Gastrocnemius medialis (tissue), 4 donors: ENCODE results near the gene PACS2. TPM values are rescaled to one million over a fixed set of nuclear protein-coding genes. Genes with fewer than 3 reads are reported as not detected.

Experiments used
- ATAC-seq, 2 donors: fragments of 150-250 bp; one replicate each; pipeline ENCODE4 v1.9.1; 2016
- DNase-seq, 2 donors: peaks; one replicate each; pipeline ENCODE4 v3.0.0-alpha.2; 2019
- H3K27ac ChIP-seq, 4 donors: fragments of 200-600 bp; sonication (generic); 1 replicate in 1 of 4; 2 replicates in 3 of 4; pipeline ENCODE4 v1.5.1; 2016 to 2018; ENCODE audit warnings: mild to moderate bottlenecking in 2 of 4, moderate library complexity in 1 of 4
- H3K27me3 ChIP-seq, 3 donors: fragments of 200-600 bp; sonication (generic) in 2 of 3; 1 replicate in 1 of 3; 2 replicates in 2 of 3; pipeline versions ENCODE4 v1.5.1 to v1.6.0; 2016 to 2019; ENCODE audit warnings: mild to moderate bottlenecking in 1 of 3, moderate library complexity in 1 of 3
- H3K36me3 ChIP-seq, 2 donors: fragments of 200-600 bp; sonication (generic) in 1 of 2; one replicate each; pipeline ENCODE4 v1.5.1; 2017 to 2018
- H3K4me1 ChIP-seq, 2 donors: fragments of 200-600 bp; sonication (generic) in 1 of 2; one replicate each; pipeline ENCODE4 v1.5.1; 2016 to 2017; ENCODE audit warnings: mild to moderate bottlenecking in 2 of 2
- H3K4me3 ChIP-seq, 4 donors: fragments of 200-600 bp; sonication (generic) in 3 of 4; 1 replicate in 1 of 4; 2 replicates in 3 of 4; pipeline ENCODE4 v1.5.1; 2016 to 2019; ENCODE audit warnings: mild to moderate bottlenecking in 2 of 4
- H3K9me3 ChIP-seq, 3 donors: fragments of 200-600 bp; sonication (generic) in 2 of 3; 1 replicate in 1 of 3; 2 replicates in 2 of 3; pipeline ENCODE4 v1.5.1; 2016 to 2019
- CTCF ChIP-seq, 5 experiments: fragments of 450-650 bp in 3 of 5; fragments of 200-600 bp in 2 of 5; sonication (generic) in 2 of 5; IDR thresholded peaks in 4 of 5; conservative IDR thresholded peaks in 1 of 5; 1 replicate in 4 of 5; 2 replicates in 1 of 5; pipeline ENCODE4 v1.5.1; 2016 to 2019; ENCODE audit warnings: antibody characterized with exemption in 5 of 5, mild to moderate bottlenecking in 3 of 5, moderate library complexity in 3 of 5
- POLR2A ChIP-seq, 2 donors: fragments of 450-650 bp; IDR thresholded peaks; one replicate each; pipeline ENCODE4 v1.6.1; 2017; ENCODE audit warnings: antibody characterized with exemption in 2 of 2, mild to moderate bottlenecking in 2 of 2, moderate library complexity in 2 of 2
- in situ Hi-C, 4 donors: fragments of 200-750 bp; cut with MboI; loops; one replicate each; pipeline versions ENCODE4 v1.15.0 to v1.8.0; 2017; ENCODE audit warnings: low sequenced_read_pairs in 4 of 4
- intact Hi-C: fragments of 100-400 bp; cut with DNase I; formaldehyde crosslinking; loops from one replicate; pipeline ENCODE4 v1.15.1; 2023; ENCODE audit warnings: low total_unique reads
- total RNA-seq, 4 donors: library from RNA; depleted of rRNA; stranded (reverse); fragments of >200 nt; gene quantifications; one replicate each; pipeline versions ENCODE4 v1.1.0 to v1.2.3, GENCODE V29; 2016

The PACS2 gene
- total RNA-seq, 4 donors from 2014 or later = 81.0 to 115 (median 93.1) TPM

GRCh38 chr14:105439179-105439578 is 124.6 kb downstream of the PACS2 start:
- no peak overlapping the region for H3K4me3 ChIP-seq
- H3K27ac ChIP-seq = no peak overlapping the region
- ATAC-seq (no peak), DNase-seq (no peak)
- H3K4me1 ChIP-seq = no peaks in the 10 kb centered on the region
- TF ChIP-seq CTCF (IDR thresholded peaks at IDR 0.05 in 4 of 5, conservative IDR thresholded peaks at IDR 0.05 in 1 of 5) (no peak), POLR2A (IDR thresholded peaks at IDR 0.05) (no peak)
- intact Hi-C loops (no loop called here), in situ Hi-C loops (no loop called here)
- H3K9me3 ChIP-seq = no peaks in the 10 kb centered on the region
- no peaks in the 10 kb centered on the region for H3K27me3 ChIP-seq
- H3K36me3 ChIP-seq = no peaks in the 10 kb centered on the region

- no peak overlapping the region for H3K27ac ChIP-seq
- TF ChIP-seq POLR2A (IDR thresholded peaks at IDR 0.05) (no peak), CTCF (IDR thresholded peaks at IDR 0.05 in 4 of 5, conservative IDR thresholded peaks at IDR 0.05 in 1 of 5) (no peak)
- in situ Hi-C loops = no loop called here
- H3K4me3 ChIP-seq = no peak overlapping the region
- DNase-seq = no peak
- no peaks in the 10 kb centered on the region for H3K9me3 ChIP-seq
- H3K4me1 ChIP-seq = no peaks in the 10 kb centered on the region
- no peaks in the 10 kb centered on the region for H3K27me3 ChIP-seq
- intact Hi-C loops = no loop called here
- ATAC-seq = no peak
- H3K36me3 ChIP-seq = no peaks in the 10 kb centered on the region
Observed at GRCh38 chr14:105439710-105440553, 125.4 kb downstream of the PACS2 start.

- DNase-seq (no peak), ATAC-seq (no peak)
- in situ Hi-C loops = no loop called here
Observed at GRCh38 chr14:105440554-105440900, 126.0 kb downstream of the PACS2 start.

GRCh38 chr14:105440992-105441391 is 126.4 kb downstream of the PACS2 start:
- H3K36me3 ChIP-seq = no peaks in the 10 kb centered on the region
- H3K4me1 ChIP-seq = no peaks in the 10 kb centered on the region
- no peak overlapping the region for H3K27ac ChIP-seq
- in situ Hi-C loops (no loop called here), intact Hi-C loops (no loop called here)
- TF ChIP-seq CTCF (IDR thresholded peaks at IDR 0.05 in 4 of 5, conservative IDR thresholded peaks at IDR 0.05 in 1 of 5) (no peak), POLR2A (IDR thresholded peaks at IDR 0.05) (no peak)
- no peaks in the 10 kb centered on the region for H3K27me3 ChIP-seq
- DNase-seq (no peak), ATAC-seq (no peak)
- no peak overlapping the region for H3K4me3 ChIP-seq
- H3K9me3 ChIP-seq = no peaks in the 10 kb centered on the region

More at GRCh38 chr14:105440554-105440900, 126.0 kb downstream of the PACS2 start:
- Histone ChIP-seq H3K9me3 (no peaks in the 10 kb centered on the region), H3K36me3 (no peaks in the 10 kb centered on the region), H3K4me1 (no peaks in the 10 kb centered on the region), H3K27me3 (no peaks in the 10 kb centered on the region), H3K4me3 (no peak overlapping the region), H3K27ac (no peak overlapping the region)
- no peak for TF ChIP-seq POLR2A (IDR thresholded peaks at IDR 0.05)
- TF ChIP-seq CTCF (IDR thresholded peaks at IDR 0.05 in 4 of 5, conservative IDR thresholded peaks at IDR 0.05 in 1 of 5) = no peak
- intact Hi-C loops = no loop called here
